Lower leg skin (tissue), 3 donors: ENCODE data around the gene WDR62.

Experiments used
- POLR2A ChIP-seq, 2 donors: fragments of 450-650 bp; IDR thresholded peaks; one replicate each; pipeline ENCODE4 v1.6.1; 2016 to 2017; ENCODE audit warnings: antibody characterized with exemption in 2 of 2, mild to moderate bottlenecking in 1 of 2, moderate library complexity in 1 of 2
- TF ChIP-seq, protein P1 (sequence below), 3 donors: fragments of 450-650 bp; IDR thresholded peaks; one replicate each; pipeline ENCODE4 v1.5.1; 2016; ENCODE audit warnings: antibody characterized with exemption in 3 of 3, mild to moderate bottlenecking in 3 of 3, moderate library complexity in 2 of 3

GRCh38 chr19:36049080-36049698, 5.5 kb upstream of the WDR62 start:
- TF ChIP-seq, protein P1, sequence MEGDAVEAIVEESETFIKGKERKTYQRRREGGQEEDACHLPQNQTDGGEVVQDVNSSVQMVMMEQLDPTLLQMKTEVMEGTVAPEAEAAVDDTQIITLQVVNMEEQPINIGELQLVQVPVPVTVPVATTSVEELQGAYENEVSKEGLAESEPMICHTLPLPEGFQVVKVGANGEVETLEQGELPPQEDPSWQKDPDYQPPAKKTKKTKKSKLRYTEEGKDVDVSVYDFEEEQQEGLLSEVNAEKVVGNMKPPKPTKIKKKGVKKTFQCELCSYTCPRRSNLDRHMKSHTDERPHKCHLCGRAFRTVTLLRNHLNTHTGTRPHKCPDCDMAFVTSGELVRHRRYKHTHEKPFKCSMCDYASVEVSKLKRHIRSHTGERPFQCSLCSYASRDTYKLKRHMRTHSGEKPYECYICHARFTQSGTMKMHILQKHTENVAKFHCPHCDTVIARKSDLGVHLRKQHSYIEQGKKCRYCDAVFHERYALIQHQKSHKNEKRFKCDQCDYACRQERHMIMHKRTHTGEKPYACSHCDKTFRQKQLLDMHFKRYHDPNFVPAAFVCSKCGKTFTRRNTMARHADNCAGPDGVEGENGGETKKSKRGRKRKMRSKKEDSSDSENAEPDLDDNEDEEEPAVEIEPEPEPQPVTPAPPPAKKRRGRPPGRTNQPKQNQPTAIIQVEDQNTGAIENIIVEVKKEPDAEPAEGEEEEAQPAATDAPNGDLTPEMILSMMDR (IDR thresholded peaks at IDR 0.05), result no peak
- TF ChIP-seq POLR2A (IDR thresholded peaks at IDR 0.05), result no peak
